Common myeloid progenitor, CD34-positive (primary cell): Measurements from ENCODE around the gene ITGA11.

ENCODE experiments used
- CTCF ChIA-PET: fragments of 350-600 bp; sonication (Branson Sonifier 250); formaldehyde crosslinking; loops from one replicate; lab custom pipeline; 2021; ENCODE audit warnings: antibody characterized with exemption; lab: Charles Lee
- POLR2A ChIA-PET: fragments of 350-600 bp; sonication (Branson Sonifier 250); formaldehyde crosslinking; loops from one replicate; lab custom pipeline; 2021; ENCODE audit warnings: antibody characterized with exemption; lab: Charles Lee
- DNase-seq, 3 donors: peaks; one replicate each; pipeline versions ENCODE4 v3.0.0 to v3.0.0-alpha.2; 2013
- H3K27ac ChIP-seq, 2 experiments: 1 replicate in 1 of 2; 2 replicates in 1 of 2; pipeline ENCODE4 v1.7.0; 2013; ENCODE audit warnings: inconsistent platforms in 2 of 2, low read length in 2 of 2, mild to moderate bottlenecking in 2 of 2, low read depth in 1 of 2, moderate library complexity in 1 of 2; ENCODE audit not compliant: severe bottlenecking in 2 of 2, insufficient read depth in 1 of 2, poor library complexity in 1 of 2
- H3K27me3 ChIP-seq, 5 experiments: replicated peaks in 2 of 5; 1 replicate in 3 of 5; 2 replicates in 2 of 5; pipeline versions ENCODE4 v1.6.1 to v1.7.0; 2013; ENCODE audit warnings: low read length in 4 of 5, mild to moderate bottlenecking in 2 of 5, moderate library complexity in 2 of 5, inconsistent platforms in 1 of 5; ENCODE audit not compliant: insufficient read depth in 5 of 5, control insufficient read depth in 4 of 5
- H3K36me3 ChIP-seq, 4 experiments: 1 replicate in 2 of 4; 2 replicates in 2 of 4; pipeline versions ENCODE4 v1.6.1 to v1.7.0; 2013; ENCODE audit warnings: low read length in 3 of 4, control low read depth in 1 of 4, mild to moderate bottlenecking in 1 of 4; ENCODE audit not compliant: control insufficient read depth in 4 of 4, insufficient read depth in 4 of 4
- H3K4me1 ChIP-seq, 4 experiments: 1 replicate in 3 of 4; 2 replicates in 1 of 4; pipeline versions ENCODE4 v1.6.1 to v1.7.1; 2013; ENCODE audit warnings: low read length in 3 of 4, mild to moderate bottlenecking in 3 of 4, control low read depth in 1 of 4, inconsistent platforms in 1 of 4, moderate library complexity in 1 of 4; ENCODE audit not compliant: control insufficient read depth in 4 of 4, insufficient read depth in 4 of 4; ENCODE audit errors: control extremely low read depth in 1 of 4
- H3K4me3 ChIP-seq, 7 experiments: 1 replicate in 4 of 7; 2 replicates in 3 of 7; pipeline versions ENCODE4 v1.5.1 to v1.7.0; 2013; ENCODE audit warnings: mild to moderate bottlenecking in 7 of 7, low read length in 6 of 7, moderate library complexity in 6 of 7, inconsistent platforms in 2 of 7, low read depth in 2 of 7, control low read depth in 1 of 7; ENCODE audit not compliant: insufficient read depth in 4 of 7, control insufficient read depth in 1 of 7; ENCODE audit errors: extremely low read depth in 1 of 7
- H3K9me3 ChIP-seq, 5 experiments: 1 replicate in 4 of 5; 2 replicates in 1 of 5; pipeline versions ENCODE4 v1.6.1 to v1.7.1; 2013; ENCODE audit warnings: low read length in 4 of 5, mild to moderate bottlenecking in 2 of 5, inconsistent platforms in 1 of 5, low read depth in 1 of 5, moderate library complexity in 1 of 5; ENCODE audit not compliant: control insufficient read depth in 4 of 5, insufficient read depth in 2 of 5; ENCODE audit errors: control extremely low read depth in 1 of 5
- WGBS: methylation state at CpG from one replicate; pipeline ENCODE4 v1.1.5; 2013; ENCODE audit not compliant: insufficient coverage; 5-methylcytosine and 5-hydroxymethylcytosine counted together

ITGA11 gene

DNA sequence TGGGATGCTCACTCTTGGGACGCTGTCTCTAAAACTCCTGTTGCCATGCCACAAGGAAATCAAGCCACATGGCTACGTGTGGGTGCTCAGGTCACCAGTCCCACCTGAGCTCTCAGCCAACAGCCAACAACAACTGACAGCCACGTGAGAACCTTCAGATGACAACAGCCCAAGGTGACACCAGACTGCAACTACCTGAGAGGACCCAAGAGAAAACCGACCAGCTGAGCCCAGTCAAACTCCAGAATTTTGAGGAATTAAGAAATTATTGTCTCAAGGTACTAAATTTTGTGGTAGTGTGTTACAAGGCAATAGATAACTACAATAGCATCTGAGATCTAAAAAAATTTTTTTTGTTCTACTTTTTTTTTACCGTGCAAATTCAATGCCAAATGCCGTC, 75.2 kb downstream of the ITGA11 start:
- CTCF ChIA-PET: no interaction called here
- Histone ChIP-seq H3K27ac (no peak overlapping the region), H3K9me3 (peaks cover 0 to 7% (median 0%) of the 10 kb centered on the region in 5 experiments), H3K36me3 (no peaks in the 10 kb centered on the region), H3K4me3 (no peak overlapping the region), H3K4me1 (peaks cover 2 to 32% (median 24%) of the 10 kb centered on the region in 4 experiments), H3K27me3 (no peaks in the 10 kb centered on the region)
- WGBS: 100% methylated on average over 5 of the region's 6 CpGs
- DNase-seq: no peak
- POLR2A ChIA-PET: no interaction called here

GRCh38 chr15:68354923-68355322, 77.0 kb downstream of the ITGA11 start:
- ChIA-PET CTCF (interaction anchor here (1.4 kb wide), 1 partner anchor 11 kb away, joined by 9 read pairs; no protein-coding TSS in a partner anchor), POLR2A (no interaction called here)
- peaks cover 0 to 7% (median 0%) of the 10 kb centered on the region in 5 experiments for H3K9me3 ChIP-seq
- DNase-seq: peak in 2 of 3 donors; percentile 24 to 39
- H3K27me3 ChIP-seq: no peaks in the 10 kb centered on the region
- no peak overlapping the region for H3K27ac ChIP-seq
- H3K4me3 ChIP-seq: no peak overlapping the region
- peaks cover 2 to 28% (median 21%) of the 10 kb centered on the region in 4 experiments for H3K4me1 ChIP-seq
- 89% methylated on average over 3 of the region's 4 CpGs for WGBS
- no peaks in the 10 kb centered on the region for H3K36me3 ChIP-seq

- Histone ChIP-seq H3K4me3 (no peak overlapping the region), H3K27ac (no peak overlapping the region), H3K36me3 (no peaks in the 10 kb centered on the region), H3K9me3 (peaks cover 0 to 7% (median 0%) of the 10 kb centered on the region in 5 experiments), H3K27me3 (no peaks in the 10 kb centered on the region), H3K4me1 (peaks cover 2 to 28% (median 21%) of the 10 kb centered on the region in 4 experiments)
- no peak for DNase-seq
- 89% methylated on average over 2 of the region's 2 CpGs for WGBS
- CTCF ChIA-PET: interaction anchor here (1.4 to 1.8 kb wide), 2 partner anchors 11 to 48 kb away, joined by 6 to 9 read pairs; no protein-coding TSS in a partner anchor
- POLR2A ChIA-PET: no interaction called here
Measured at GRCh38 chr15:68354268-68354667, 77.7 kb downstream of the ITGA11 start.

- Histone ChIP-seq H3K4me1 (peaks cover 2 to 28% (median 23%) of the 10 kb centered on the region in 4 experiments), H3K36me3 (no peaks in the 10 kb centered on the region), H3K4me3 (no peak overlapping the region), H3K27ac (no peak overlapping the region), H3K27me3 (no peaks in the 10 kb centered on the region), H3K9me3 (peaks cover 0 to 7% (median 0%) of the 10 kb centered on the region in 5 experiments)
- ChIA-PET CTCF (interaction anchor here (1.3 to 1.8 kb wide), 3 partner anchors 12 to 47 kb away, joined by 4 to 9 read pairs (median 6); no protein-coding TSS in a partner anchor), POLR2A (interaction anchor here (1.4 to 1.5 kb wide), 2 partner anchors 12 to 47 kb away, joined by 3 to 4 read pairs; no protein-coding TSS in a partner anchor)
- 84% methylated on average over 5 of the region's 7 CpGs for WGBS
- no peak for DNase-seq
Measured at GRCh38 chr15:68353421-68354135, 78.4 kb downstream of the ITGA11 start.

GRCh38 chr15:68352401-68353062, 79.4 kb downstream of the ITGA11 start:
- Histone ChIP-seq H3K9me3 (peaks cover 0 to 7% (median 0%) of the 10 kb centered on the region in 5 experiments), H3K4me3 (no peak overlapping the region), H3K27ac (peak overlapping the region; percentile 6 to 86), H3K27me3 (no peaks in the 10 kb centered on the region), H3K4me1 (peaks cover 2 to 30% (median 23%) of the 10 kb centered on the region in 4 experiments), H3K36me3 (no peaks in the 10 kb centered on the region)
- POLR2A ChIA-PET: interaction anchor here (1.4 to 1.5 kb wide), 2 partner anchors 13 to 46 kb away, joined by 3 to 4 read pairs; no protein-coding TSS in a partner anchor
- 6% methylated on average over 9 of the region's 10 CpGs for WGBS
- DNase-seq: peak; percentile 84 to 96 (median 95)
- CTCF ChIA-PET: interaction anchor here (1.3 to 1.8 kb wide), 2 partner anchors 30 to 46 kb away, joined by 4 to 6 read pairs; no protein-coding TSS in a partner anchor

GRCh38 chr15:68349151-68349550, 82.8 kb downstream of the ITGA11 start:
- Histone ChIP-seq H3K9me3 (no peaks in the 10 kb centered on the region), H3K36me3 (no peaks in the 10 kb centered on the region), H3K27me3 (no peaks in the 10 kb centered on the region), H3K27ac (no peak overlapping the region), H3K4me1 (peaks cover 2 to 30% (median 23%) of the 10 kb centered on the region in 4 experiments), H3K4me3 (no peak overlapping the region)
- WGBS: 97% methylated on average over 6 of the region's 6 CpGs
- ChIA-PET POLR2A (no interaction called here), CTCF (interaction anchor here (0.9 kb wide), 1 partner anchor 17 kb away, joined by 3 read pairs; no protein-coding TSS in a partner anchor)
- DNase-seq: no peak
